Mesendoderm (in vitro differentiated cells): Measurements from ENCODE around the gene ARL4D.

Experiments used
- DNase-seq: peaks from one replicate; pipeline ENCODE4 v3.0.0; 2013
- H2AK5ac ChIP-seq: 2 replicates; pipeline ENCODE4 v1.6.1; 2013; ENCODE audit warnings: low read length, inconsistent platforms
- H2BK120ac ChIP-seq: 2 replicates; pipeline ENCODE4 v1.6.1; 2013; ENCODE audit warnings: low read depth, mild to moderate bottlenecking, low read length, moderate library complexity, mixed read lengths
- H2BK15ac ChIP-seq: replicated peaks from 2 replicates; pipeline ENCODE4 v1.6.1; 2013; ENCODE audit warnings: low read depth, mild to moderate bottlenecking, moderate library complexity
- H2BK5ac ChIP-seq: 2 replicates; pipeline ENCODE4 v1.6.1; 2013; ENCODE audit warnings: low read length, inconsistent platforms
- H3K18ac ChIP-seq: 2 replicates; pipeline ENCODE4 v1.6.1; 2013; ENCODE audit warnings: mild to moderate bottlenecking, low read length, mixed read lengths
- H3K23ac ChIP-seq: one replicate; pipeline ENCODE4 v1.6.1; 2013; ENCODE audit warnings: low read length
- H3K27ac ChIP-seq: 2 replicates; pipeline ENCODE4 v1.5.1; 2013; ENCODE audit warnings: low read depth, mild to moderate bottlenecking, inconsistent platforms, low read length, moderate library complexity
- H3K27me3 ChIP-seq: 2 replicates; pipeline ENCODE4 v1.6.1; 2013; ENCODE audit warnings: low read length, control low read depth, mild to moderate bottlenecking, inconsistent platforms; ENCODE audit not compliant: insufficient read depth, poor library complexity
- H3K36me3 ChIP-seq: 2 replicates; pipeline ENCODE4 v1.6.1; 2013; ENCODE audit warnings: low read length, inconsistent platforms; ENCODE audit not compliant: control insufficient read depth, insufficient read depth
- H3K4ac ChIP-seq: one replicate; pipeline ENCODE4 v1.6.1; 2013; ENCODE audit warnings: low read depth, mild to moderate bottlenecking, low read length, moderate library complexity
- H3K4me1 ChIP-seq: 2 replicates; pipeline ENCODE4 v1.6.1; 2013; ENCODE audit warnings: low read depth, low read length, inconsistent platforms; ENCODE audit not compliant: control insufficient read depth
- H3K4me2 ChIP-seq: 2 replicates; pipeline ENCODE4 v1.6.1; 2013; ENCODE audit warnings: low read length
- H3K4me3 ChIP-seq: 2 replicates; pipeline ENCODE4 v1.5.1; 2013; ENCODE audit warnings: mild to moderate bottlenecking, low read length
- H3K56ac ChIP-seq: one replicate; pipeline ENCODE4 v1.6.1; 2013; ENCODE audit warnings: low read length
- H3K79me1 ChIP-seq: 2 replicates; pipeline ENCODE4 v1.6.1; 2013; ENCODE audit warnings: low read length, inconsistent platforms
- H3K79me2 ChIP-seq: 2 replicates; pipeline ENCODE4 v1.6.1; 2013; ENCODE audit warnings: mild to moderate bottlenecking, low read length; ENCODE audit not compliant: control insufficient read depth, insufficient read depth
- H3K9ac ChIP-seq: 2 replicates; pipeline ENCODE4 v1.6.1; 2013; ENCODE audit warnings: low read length, inconsistent platforms
- H4K5ac ChIP-seq: one replicate; pipeline ENCODE4 v1.6.1; 2013; ENCODE audit warnings: low read length
- H4K8ac ChIP-seq: one replicate; pipeline ENCODE4 v1.6.1; 2013; ENCODE audit warnings: low read depth, mild to moderate bottlenecking, control low read depth, low read length, moderate library complexity
- WGBS: extraction: QIAGEN DNeasy Blood & Tissue Kit; methylation state at CpG from one replicate; pipeline ENCODE4 v1.1.7; 2013; ENCODE audit warnings: low lambda C conversion rate, missing lambda C conversion rate; ENCODE audit not compliant: insufficient coverage; ENCODE audit errors: extremely low coverage; 5-methylcytosine and 5-hydroxymethylcytosine counted together

The ARL4D gene

GRCh38 chr17:43353393-43353792, 45.4 kb upstream of the ARL4D start:
- Histone ChIP-seq H3K4me3 (no peak overlapping the region), H2AK5ac (no peak overlapping the region), H2BK15ac (no peak overlapping the region), H3K4me1 (peaks cover 2% of the 10 kb centered on the region), H3K4me2 (no peak overlapping the region), H2BK120ac (no peak overlapping the region), H3K36me3 (no peaks in the 10 kb centered on the region), H3K23ac (no peak overlapping the region), H3K79me2 (no peaks in the 10 kb centered on the region), H4K5ac (no peak overlapping the region), H2BK5ac (no peak overlapping the region), H3K27ac (no peak overlapping the region), H3K27me3 (no peaks in the 10 kb centered on the region), H3K9ac (no peak overlapping the region), H3K4ac (no peak overlapping the region), H3K56ac (no peak overlapping the region), H3K79me1 (no peaks in the 10 kb centered on the region), H3K18ac (no peak overlapping the region), H4K8ac (no peak overlapping the region)
- no CpG with 5 or more reads among the region's 4 CpGs for WGBS
- DNase-seq, result no peak

DNA sequence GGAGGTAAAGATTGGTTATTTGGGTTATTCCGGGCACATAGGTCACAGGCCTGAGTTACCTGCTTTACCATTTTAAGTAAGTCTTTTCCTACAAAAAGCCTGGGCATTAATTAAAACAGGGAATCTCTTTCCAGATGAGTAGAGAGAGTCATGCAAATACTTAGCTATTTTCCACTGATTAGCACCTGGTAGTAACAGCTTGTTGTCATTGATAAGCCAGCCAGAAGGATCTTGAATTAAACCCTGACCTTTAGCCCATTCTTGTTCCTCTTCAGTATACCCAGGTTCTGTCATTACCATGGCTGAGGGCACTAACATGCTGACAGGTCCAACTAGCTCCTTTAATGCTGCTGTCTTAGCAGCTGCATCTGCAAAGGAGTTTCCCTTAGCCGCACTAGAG, 44.4 kb upstream of the ARL4D start:
- Histone ChIP-seq H3K23ac (no peak overlapping the region), H3K79me1 (no peaks in the 10 kb centered on the region), H3K27me3 (no peaks in the 10 kb centered on the region), H4K8ac (no peak overlapping the region), H2BK120ac (no peak overlapping the region), H2BK15ac (no peak overlapping the region), H3K4me2 (no peak overlapping the region), H3K4ac (no peak overlapping the region), H3K9ac (no peak overlapping the region), H2AK5ac (no peak overlapping the region), H3K18ac (no peak overlapping the region), H3K4me1 (peaks cover 2% of the 10 kb centered on the region), H3K36me3 (no peaks in the 10 kb centered on the region), H3K79me2 (no peaks in the 10 kb centered on the region), H3K27ac (no peak overlapping the region), H2BK5ac (no peak overlapping the region), H3K4me3 (no peak overlapping the region), H4K5ac (no peak overlapping the region), H3K56ac (no peak overlapping the region)
- no peak for DNase-seq
- WGBS, result no CpG with 5 or more reads among the region's 2 CpGs

DNA sequence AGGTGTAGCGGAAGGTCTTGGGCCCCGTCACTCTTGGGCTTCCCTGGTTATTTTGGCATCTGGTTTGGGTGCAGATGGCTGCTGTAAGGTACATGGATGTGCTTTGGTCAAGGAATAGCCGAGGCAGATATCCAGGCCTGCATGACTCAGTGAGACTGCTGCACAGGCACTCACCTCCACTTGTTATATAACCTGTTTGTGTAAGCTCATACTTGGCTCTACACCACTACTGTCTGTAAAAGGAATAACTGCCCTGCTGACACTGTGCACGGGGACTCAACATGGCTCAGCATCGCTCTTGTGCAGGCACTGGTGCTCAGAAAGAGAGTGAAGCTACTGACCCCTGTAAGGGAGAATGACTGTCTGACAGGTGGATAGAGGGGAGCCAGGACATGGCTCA, 42.3 kb upstream of the ARL4D start:
- H2AK5ac ChIP-seq, result no peak overlapping the region
- no peaks in the 10 kb centered on the region for H3K79me1 ChIP-seq
- no peak overlapping the region for H4K8ac ChIP-seq
- H3K4me2 ChIP-seq, result no peak overlapping the region
- H3K23ac ChIP-seq, result no peak overlapping the region
- no peak overlapping the region for H3K9ac ChIP-seq
- peaks cover 4% of the 10 kb centered on the region for H3K4me1 ChIP-seq
- no peak overlapping the region for H3K18ac ChIP-seq
- no peak overlapping the region for H3K4me3 ChIP-seq
- no peak overlapping the region for H2BK120ac ChIP-seq
- no peak overlapping the region for H3K4ac ChIP-seq
- no peak overlapping the region for H3K27ac ChIP-seq
- no peak overlapping the region for H4K5ac ChIP-seq
- H3K56ac ChIP-seq, result no peak overlapping the region
- H3K79me2 ChIP-seq, result no peaks in the 10 kb centered on the region
- H2BK15ac ChIP-seq, result no peak overlapping the region
- no peak overlapping the region for H2BK5ac ChIP-seq
- DNase-seq, result no peak
- WGBS, result no CpG with 5 or more reads among the region's 5 CpGs
- H3K27me3 ChIP-seq, result no peaks in the 10 kb centered on the region
- no peaks in the 10 kb centered on the region for H3K36me3 ChIP-seq

DNA sequence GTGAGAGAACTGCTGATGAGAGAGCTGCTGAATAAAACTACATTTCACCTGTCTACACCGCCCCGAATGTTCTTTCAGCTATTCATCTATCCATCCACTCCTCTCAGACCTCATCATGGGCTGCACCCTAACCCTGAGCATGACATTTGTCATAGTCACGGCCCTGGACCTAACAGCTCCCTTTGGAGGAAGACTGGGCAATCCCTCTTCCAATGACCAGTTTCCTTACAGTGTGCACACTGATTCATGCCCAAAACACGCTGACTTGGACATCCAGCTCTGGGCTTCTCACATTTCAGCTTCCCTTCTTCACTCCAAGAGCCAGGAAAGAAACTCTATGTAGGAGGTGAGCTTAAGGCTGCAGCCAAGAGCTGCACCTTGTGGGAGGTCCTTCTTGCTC, 41.8 kb upstream of the ARL4D start:
- H3K9ac ChIP-seq, result no peak overlapping the region
- H2BK5ac ChIP-seq, result no peak overlapping the region
- no peak overlapping the region for H3K4ac ChIP-seq
- H2BK15ac ChIP-seq, result no peak overlapping the region
- H2BK120ac ChIP-seq, result no peak overlapping the region
- H3K18ac ChIP-seq, result no peak overlapping the region
- H3K4me1 ChIP-seq, result peaks cover 4% of the 10 kb centered on the region
- no CpG with 5 or more reads among the region's 4 CpGs for WGBS
- no peak overlapping the region for H3K56ac ChIP-seq
- no peaks in the 10 kb centered on the region for H3K36me3 ChIP-seq
- no peak overlapping the region for H2AK5ac ChIP-seq
- no peak overlapping the region for H3K27ac ChIP-seq
- no peak overlapping the region for H3K23ac ChIP-seq
- no peak overlapping the region for H4K5ac ChIP-seq
- H3K79me1 ChIP-seq, result no peaks in the 10 kb centered on the region
- H3K4me3 ChIP-seq, result no peak overlapping the region
- no peak overlapping the region for H4K8ac ChIP-seq
- no peaks in the 10 kb centered on the region for H3K27me3 ChIP-seq
- no peaks in the 10 kb centered on the region for H3K79me2 ChIP-seq
- no peak for DNase-seq
- H3K4me2 ChIP-seq, result no peak overlapping the region

GRCh38 chr17:43359469-43360110, 39.2 kb upstream of the ARL4D start:
- Histone ChIP-seq H3K79me1 (no peaks in the 10 kb centered on the region), H3K27me3 (no peaks in the 10 kb centered on the region), H2AK5ac (no peak overlapping the region), H3K4me2 (no peak overlapping the region), H3K79me2 (no peaks in the 10 kb centered on the region), H2BK120ac (no peak overlapping the region), H3K27ac (no peak overlapping the region), H4K8ac (no peak overlapping the region), H3K23ac (no peak overlapping the region), H3K9ac (no peak overlapping the region), H2BK15ac (no peak overlapping the region), H2BK5ac (no peak overlapping the region), H3K56ac (peak overlapping the region; percentile 6), H3K18ac (no peak overlapping the region), H4K5ac (no peak overlapping the region), H3K36me3 (no peaks in the 10 kb centered on the region), H3K4me1 (peaks cover 3% of the 10 kb centered on the region), H3K4ac (no peak overlapping the region), H3K4me3 (no peak overlapping the region)
- no peak for DNase-seq
- WGBS, result no CpG with 5 or more reads among the region's 17 CpGs

DNA sequence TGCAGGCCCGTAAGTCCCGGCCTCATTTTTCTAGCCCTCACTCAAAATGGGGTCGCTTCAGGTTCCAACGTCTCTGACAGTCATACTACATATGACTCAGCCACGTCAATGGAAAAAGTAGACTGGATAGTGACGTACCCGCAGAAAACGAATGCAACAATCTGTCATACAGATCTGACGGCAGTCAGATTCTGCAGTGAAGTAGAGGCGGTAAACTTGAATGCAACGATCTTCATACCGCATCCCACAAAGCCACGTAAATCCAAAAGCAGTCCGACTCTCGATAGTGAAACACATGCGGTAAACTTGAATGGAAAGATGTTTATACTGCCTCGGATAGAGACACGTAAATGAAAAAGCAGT, 38.4 kb upstream of the ARL4D start:
- Histone ChIP-seq H3K56ac (peak overlapping the region; percentile 91), H3K36me3 (no peaks in the 10 kb centered on the region), H3K4me2 (peak overlapping the region; percentile 93), H2AK5ac (peak overlapping the region; percentile 43), H3K4me3 (peak overlapping the region; percentile 53), H3K23ac (peak overlapping the region; percentile 70), H3K79me1 (no peaks in the 10 kb centered on the region), H3K4ac (peak overlapping the region; percentile 81), H4K8ac (no peak overlapping the region), H3K9ac (peak overlapping the region; percentile 93), H3K18ac (no peak overlapping the region), H3K27me3 (no peaks in the 10 kb centered on the region), H2BK15ac (no peak overlapping the region), H3K4me1 (peaks cover 3% of the 10 kb centered on the region), H2BK5ac (peak overlapping the region; percentile 48), H3K79me2 (no peaks in the 10 kb centered on the region), H4K5ac (peak overlapping the region; percentile 21), H3K27ac (peak overlapping the region; percentile 55), H2BK120ac (no peak overlapping the region)
- no CpG with 5 or more reads among the region's 18 CpGs for WGBS
- no peak for DNase-seq
